ENCODE results near the gene ABHD11. TPM values are rescaled to one million over a fixed set of nuclear protein-coding genes. Genes with fewer than 3 reads are reported as not detected.
A peak's percentile ranks its signal among the peaks of the same experiment; 100 is the strongest.

ABHD11 gene
- total and polyA plus RNA-seq, 4 donors: 9.9 to 22.3 (median 15.8) TPM

DNA sequence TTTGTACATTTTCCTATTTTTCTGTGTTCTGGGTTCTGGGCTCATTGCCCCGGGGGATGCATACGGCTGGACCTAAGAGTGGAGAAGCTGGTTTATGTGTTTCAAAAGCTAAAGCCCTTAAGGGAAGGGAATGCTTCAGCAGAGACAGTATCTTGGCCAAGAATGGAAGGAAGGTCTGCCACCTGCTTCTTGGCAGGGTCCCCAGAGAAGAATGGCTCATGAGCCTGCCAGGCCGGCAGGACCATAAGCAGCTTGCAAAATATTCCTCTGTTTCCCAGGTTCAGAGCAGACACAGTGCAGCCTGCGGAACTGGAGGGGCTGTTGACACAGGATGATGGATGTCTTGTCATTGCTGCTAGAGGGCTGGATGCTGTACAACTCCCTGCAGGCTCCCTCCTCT is 7.8 kb upstream of the ABHD11 start:
- 36% methylated on average over 4 of the region's 4 CpGs for WGBS (ENCODE audit: insufficient coverage)
- Histone ChIP-seq H3K36me3 (ENCODE audit: control insufficient read depth, insufficient read depth, low read length) (no peaks in the 10 kb centered on the region), H3K27me3 (ENCODE audit: control insufficient read depth, insufficient read depth, low read length) (no peaks in the 10 kb centered on the region), H3K9me3 (ENCODE audit: control insufficient read depth, insufficient read depth, low read length) (no peaks in the 10 kb centered on the region), H3K4me1 (ENCODE audit: control insufficient read depth, insufficient read depth, low read length) (peaks cover 26% of the 10 kb centered on the region), H3K27ac (ENCODE audit: low read depth, low read length) (no peak overlapping the region), H3K4me3 (ENCODE audit: low read depth, low read length) (no peak overlapping the region)
- DNase-seq (ENCODE audit: low read depth in 4 of 6, low spot score in 6 of 6): peak in 2 of 6 donors; percentile 43 to 79

DNA sequence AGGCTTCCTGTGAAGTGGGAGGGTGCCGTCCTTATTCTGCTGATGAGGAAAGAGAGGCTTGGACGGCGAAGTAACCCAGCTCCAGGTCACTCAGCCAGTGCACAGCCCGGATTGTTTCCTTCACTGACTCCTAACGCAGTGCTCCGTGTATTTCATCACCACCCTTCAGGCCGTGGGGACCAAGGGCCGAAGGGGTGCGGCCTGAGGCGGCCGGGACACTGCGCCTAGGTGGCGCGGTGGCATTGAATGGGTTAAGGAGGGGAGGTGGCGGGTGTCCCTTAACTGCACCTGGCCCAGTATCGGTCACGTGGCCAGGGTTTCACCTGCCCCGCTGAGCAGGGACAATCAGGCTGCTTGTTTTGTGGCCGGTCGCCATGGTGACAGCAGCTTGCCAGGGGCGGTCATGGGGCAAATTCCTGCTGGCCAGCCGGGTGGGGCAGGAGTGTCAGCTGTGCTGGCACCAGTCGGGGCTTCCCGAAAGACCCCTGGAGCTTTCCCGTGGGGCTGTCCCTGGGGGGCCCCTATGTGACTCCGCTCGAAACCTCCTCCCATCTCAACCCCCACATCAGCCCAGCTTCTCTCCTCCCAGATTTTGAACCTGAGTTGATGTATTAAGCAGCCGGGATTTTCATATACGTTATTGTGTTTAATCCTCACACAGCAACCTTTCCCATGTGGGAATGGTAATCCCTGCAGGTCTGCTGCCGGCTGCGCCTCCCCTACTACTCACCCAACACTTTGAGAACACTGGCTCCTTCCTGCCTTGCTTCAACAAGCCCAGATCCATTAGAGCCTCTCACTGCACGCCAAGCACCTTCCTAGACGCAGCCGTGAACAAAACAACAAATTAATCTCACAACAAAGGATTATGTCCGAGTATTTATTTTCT is 4.4 kb upstream of the ABHD11 start:
- no peak overlapping the region for H3K4me3 ChIP-seq (ENCODE audit: low read depth, low read length)
- no peaks in the 10 kb centered on the region for H3K9me3 ChIP-seq (ENCODE audit: control insufficient read depth, insufficient read depth, low read length)
- WGBS (ENCODE audit: insufficient coverage): 13% methylated on average over 28 of the region's 35 CpGs
- no peak overlapping the region for H3K27ac ChIP-seq (ENCODE audit: low read depth, low read length)
- H3K27me3 ChIP-seq (ENCODE audit: control insufficient read depth, insufficient read depth, low read length): no peaks in the 10 kb centered on the region
- peak in 2 of 6 donors; percentile 68 to 84 for DNase-seq (ENCODE audit: low read depth in 4 of 6, low spot score in 6 of 6)
- H3K36me3 ChIP-seq (ENCODE audit: control insufficient read depth, insufficient read depth, low read length): no peaks in the 10 kb centered on the region
- H3K4me1 ChIP-seq (ENCODE audit: control insufficient read depth, insufficient read depth, low read length): peaks cover 37% of the 10 kb centered on the region

GRCh38 chr7:73742338-73742752 is 3.7 kb upstream of the ABHD11 start:
- peaks cover 5% of the 10 kb centered on the region for H3K36me3 ChIP-seq (ENCODE audit: control insufficient read depth, insufficient read depth, low read length)
- WGBS (ENCODE audit: insufficient coverage): 50% methylated on average over 7 of the region's 7 CpGs
- H3K27ac ChIP-seq (ENCODE audit: low read depth, low read length): no peak overlapping the region
- no peak overlapping the region for H3K4me3 ChIP-seq (ENCODE audit: low read depth, low read length)
- DNase-seq (ENCODE audit: low read depth in 4 of 6, low spot score in 6 of 6): no peak
- H3K4me1 ChIP-seq (ENCODE audit: control insufficient read depth, insufficient read depth, low read length): peaks cover 44% of the 10 kb centered on the region
- no peaks in the 10 kb centered on the region for H3K9me3 ChIP-seq (ENCODE audit: control insufficient read depth, insufficient read depth, low read length)
- no peaks in the 10 kb centered on the region for H3K27me3 ChIP-seq (ENCODE audit: control insufficient read depth, insufficient read depth, low read length)

- Histone ChIP-seq H3K27me3 (ENCODE audit: control insufficient read depth, insufficient read depth, low read length) (no peaks in the 10 kb centered on the region), H3K9me3 (ENCODE audit: control insufficient read depth, insufficient read depth, low read length) (no peaks in the 10 kb centered on the region), H3K27ac (ENCODE audit: low read depth, low read length) (no peak overlapping the region), H3K4me3 (ENCODE audit: low read depth, low read length) (no peak overlapping the region), H3K4me1 (ENCODE audit: control insufficient read depth, insufficient read depth, low read length) (peaks cover 43% of the 10 kb centered on the region), H3K36me3 (ENCODE audit: control insufficient read depth, insufficient read depth, low read length) (peaks cover 12% of the 10 kb centered on the region)
- WGBS (ENCODE audit: insufficient coverage): 72% methylated on average over 5 of the region's 5 CpGs
- no peak for DNase-seq (ENCODE audit: low read depth in 4 of 6, low spot score in 6 of 6)
Measured at GRCh38 chr7:73741600-73741999, 3.0 kb upstream of the ABHD11 start.

DNA sequence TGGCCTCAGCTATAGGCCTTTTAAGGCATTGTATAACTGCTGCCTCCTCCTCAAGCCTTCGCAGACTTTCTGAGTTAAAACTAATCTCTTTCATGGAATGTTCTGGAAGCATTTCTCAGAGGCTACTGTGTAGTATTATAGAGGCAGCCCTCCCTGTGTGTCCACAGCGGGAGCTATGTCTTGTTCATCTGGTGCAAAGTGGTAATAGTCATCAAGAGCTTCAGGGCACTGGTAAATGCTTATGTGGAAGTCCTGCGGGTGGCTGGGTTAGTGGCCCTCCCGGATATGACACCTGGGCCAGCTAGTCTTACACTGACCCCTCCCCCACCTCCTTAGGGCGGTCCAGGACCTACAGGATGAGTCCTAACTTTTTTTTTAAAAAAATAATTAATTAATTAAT is 2.2 kb upstream of the ABHD11 start:
- DNase-seq (ENCODE audit: low read depth in 4 of 6, low spot score in 6 of 6): no peak
- Histone ChIP-seq H3K36me3 (ENCODE audit: control insufficient read depth, insufficient read depth, low read length) (peaks cover 20% of the 10 kb centered on the region), H3K4me1 (ENCODE audit: control insufficient read depth, insufficient read depth, low read length) (peaks cover 38% of the 10 kb centered on the region), H3K27ac (ENCODE audit: low read depth, low read length) (no peak overlapping the region), H3K9me3 (ENCODE audit: control insufficient read depth, insufficient read depth, low read length) (no peaks in the 10 kb centered on the region), H3K27me3 (ENCODE audit: control insufficient read depth, insufficient read depth, low read length) (no peaks in the 10 kb centered on the region), H3K4me3 (ENCODE audit: low read depth, low read length) (no peak overlapping the region)
- WGBS (ENCODE audit: insufficient coverage): 100% methylated on average over 1 of the region's 5 CpGs

DNA sequence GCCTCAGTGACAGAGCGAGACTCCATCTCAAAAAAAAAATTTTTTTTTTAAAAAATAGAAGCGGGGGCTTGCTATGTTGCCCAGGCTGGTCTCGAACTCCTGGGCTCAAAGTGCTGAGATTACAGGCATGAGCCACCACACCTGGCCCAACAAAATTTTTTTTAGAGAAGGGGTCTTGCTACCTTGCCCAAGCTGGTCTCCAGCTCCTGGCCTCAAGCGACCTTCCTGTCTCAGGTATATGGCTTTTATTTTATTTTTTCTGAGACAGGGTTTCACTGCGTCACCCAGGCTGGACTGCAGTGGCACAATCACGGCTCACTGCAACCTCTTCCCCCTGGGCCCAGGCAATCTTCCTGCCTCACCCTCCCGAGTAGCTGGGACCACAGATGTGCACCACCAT is 1.6 kb upstream of the ABHD11 start:
- WGBS (ENCODE audit: insufficient coverage): 100% methylated on average over 3 of the region's 7 CpGs
- Histone ChIP-seq H3K4me3 (ENCODE audit: low read depth, low read length) (no peak overlapping the region), H3K27ac (ENCODE audit: low read depth, low read length) (no peak overlapping the region), H3K27me3 (ENCODE audit: control insufficient read depth, insufficient read depth, low read length) (no peaks in the 10 kb centered on the region), H3K9me3 (ENCODE audit: control insufficient read depth, insufficient read depth, low read length) (no peaks in the 10 kb centered on the region), H3K4me1 (ENCODE audit: control insufficient read depth, insufficient read depth, low read length) (peaks cover 38% of the 10 kb centered on the region), H3K36me3 (ENCODE audit: control insufficient read depth, insufficient read depth, low read length) (peaks cover 26% of the 10 kb centered on the region)
- no peak for DNase-seq (ENCODE audit: low read depth in 4 of 6, low spot score in 6 of 6)

DNA sequence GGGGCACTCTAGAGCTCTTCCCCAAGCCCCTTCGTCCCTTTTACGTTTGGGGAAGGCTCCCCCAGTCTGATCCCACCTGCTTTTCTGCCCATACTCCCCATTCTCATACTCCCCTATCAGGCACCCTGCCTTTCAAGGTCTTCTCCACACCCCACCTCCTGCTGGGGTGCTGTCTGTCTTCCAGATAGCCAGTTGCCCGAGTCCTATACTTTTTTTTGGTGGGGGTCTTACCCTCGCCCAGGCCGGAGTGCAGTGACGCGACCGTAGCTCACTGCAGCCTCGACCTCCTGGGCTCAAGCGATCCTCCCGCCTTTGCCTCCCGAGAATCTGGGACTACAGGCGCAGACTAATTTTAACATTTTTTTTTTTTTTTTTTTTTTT is 775 bp upstream of the ABHD11 start:
- Histone ChIP-seq H3K9me3 (ENCODE audit: control insufficient read depth, insufficient read depth, low read length) (no peaks in the 10 kb centered on the region), H3K36me3 (ENCODE audit: control insufficient read depth, insufficient read depth, low read length) (peaks cover 32% of the 10 kb centered on the region), H3K27ac (ENCODE audit: low read depth, low read length) (peak overlapping the region; percentile 84), H3K4me1 (ENCODE audit: control insufficient read depth, insufficient read depth, low read length) (peaks cover 38% of the 10 kb centered on the region), H3K4me3 (ENCODE audit: low read depth, low read length) (peak overlapping the region; percentile 91), H3K27me3 (ENCODE audit: control insufficient read depth, insufficient read depth, low read length) (no peaks in the 10 kb centered on the region)
- 33% methylated on average over 7 of the region's 13 CpGs for WGBS (ENCODE audit: insufficient coverage)
- no peak for DNase-seq (ENCODE audit: low read depth in 4 of 6, low spot score in 6 of 6)

DNA sequence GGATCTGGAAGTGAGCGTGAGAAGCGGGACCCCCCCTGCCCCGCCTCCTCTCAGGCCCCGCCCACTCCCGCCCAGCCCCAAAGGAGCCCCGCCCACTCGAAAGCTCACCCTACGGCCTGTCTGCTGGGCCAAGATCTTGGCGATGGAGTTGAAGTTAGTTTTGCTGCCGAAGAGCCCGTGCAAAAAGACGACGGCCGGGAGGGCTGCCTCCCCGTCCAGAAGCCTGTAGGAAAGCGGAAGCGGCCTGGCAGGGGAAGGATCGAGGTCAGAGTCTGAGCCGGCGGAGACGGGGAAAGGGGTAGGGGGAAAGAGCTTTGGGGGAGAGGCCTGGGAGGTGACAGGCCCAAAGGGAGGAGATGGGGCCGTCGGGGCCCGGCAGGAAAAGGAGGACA is 386 bp downstream of the ABHD11 start:
- H3K36me3 ChIP-seq (ENCODE audit: control insufficient read depth, insufficient read depth, low read length): peaks cover 32% of the 10 kb centered on the region
- H3K27ac ChIP-seq (ENCODE audit: low read depth, low read length): peak overlapping the region; percentile 67
- no peaks in the 10 kb centered on the region for H3K27me3 ChIP-seq (ENCODE audit: control insufficient read depth, insufficient read depth, low read length)
- peaks cover 33% of the 10 kb centered on the region for H3K4me1 ChIP-seq (ENCODE audit: control insufficient read depth, insufficient read depth, low read length)
- H3K9me3 ChIP-seq (ENCODE audit: control insufficient read depth, insufficient read depth, low read length): no peaks in the 10 kb centered on the region
- peak in 2 of 6 donors; percentile 73 to 80 for DNase-seq (ENCODE audit: low read depth in 4 of 6, low spot score in 6 of 6)
- H3K4me3 ChIP-seq (ENCODE audit: low read depth, low read length): peak overlapping the region; percentile 91
- under 1% methylated on average over 19 of the region's 24 CpGs for WGBS (ENCODE audit: insufficient coverage)

DNA sequence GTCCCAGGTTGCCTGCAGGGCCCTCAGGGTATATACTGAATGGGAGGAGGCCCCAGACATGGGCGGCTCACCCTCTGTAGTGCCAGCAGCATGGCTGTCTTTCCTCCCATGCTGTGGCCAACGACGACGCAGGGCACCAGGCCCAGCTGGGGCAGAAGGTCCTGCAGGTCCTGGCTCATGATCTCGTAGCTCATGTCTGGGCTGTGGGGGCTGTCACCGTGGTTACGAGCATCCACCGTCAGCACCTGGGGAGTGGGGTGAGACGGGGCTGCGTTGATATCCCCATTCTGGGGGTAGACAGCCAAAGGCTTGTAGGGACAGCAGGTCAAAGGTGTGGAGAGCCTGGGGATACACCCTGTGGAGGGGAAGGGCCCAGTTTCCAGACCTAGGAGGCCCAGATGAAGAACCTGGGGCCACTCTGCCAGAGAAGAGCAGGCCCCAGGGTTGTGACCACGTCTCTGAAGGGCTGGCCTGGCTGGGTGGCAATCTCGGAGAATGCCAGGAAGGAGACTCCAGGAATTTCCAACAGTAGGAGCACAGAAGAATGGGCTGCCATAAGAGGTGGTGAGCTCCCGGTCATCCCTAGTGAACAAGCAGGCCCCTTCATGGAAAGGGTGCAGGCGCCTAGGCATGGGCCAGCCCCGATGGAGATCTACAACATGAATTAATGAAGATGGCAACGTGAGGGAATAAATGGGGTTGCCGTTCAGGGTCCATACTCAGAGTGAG is 947 bp downstream of the ABHD11 start:
- Histone ChIP-seq H3K36me3 (ENCODE audit: control insufficient read depth, insufficient read depth, low read length) (peaks cover 32% of the 10 kb centered on the region), H3K9me3 (ENCODE audit: control insufficient read depth, insufficient read depth, low read length) (no peaks in the 10 kb centered on the region), H3K27ac (ENCODE audit: low read depth, low read length) (no peak overlapping the region), H3K4me3 (ENCODE audit: low read depth, low read length) (peak overlapping the region; percentile 91), H3K27me3 (ENCODE audit: control insufficient read depth, insufficient read depth, low read length) (no peaks in the 10 kb centered on the region), H3K4me1 (ENCODE audit: control insufficient read depth, insufficient read depth, low read length) (peaks cover 28% of the 10 kb centered on the region)
- 74% methylated on average over 16 of the region's 17 CpGs for WGBS (ENCODE audit: insufficient coverage)
- DNase-seq (ENCODE audit: low read depth in 4 of 6, low spot score in 6 of 6): no peak

All from spinal cord (tissue), 10 donors.